Brain microvascular endothelial cell (primary cell): ENCODE data around the gene PTCD3.
A peak's percentile ranks its signal among the peaks of the same experiment; 100 is the strongest.

Experiments
- DNase-seq: peaks from one replicate; pipeline ENCODE4 v3.0.0-alpha.2; 2020
- H3K27ac ChIP-seq: fragments of 250-450 bp; sonication (Bioruptor Pico); 2 replicates; pipeline ENCODE4 v1.5.1; 2020; ENCODE audit warnings: mild to moderate bottlenecking, moderate library complexity
- H3K27me3 ChIP-seq: fragments of 250-450 bp; sonication (Bioruptor Pico); replicated peaks from 2 replicates; pipeline ENCODE4 v1.5.1; 2020; ENCODE audit warnings: mild to moderate bottlenecking
- H3K36me3 ChIP-seq: fragments of 250-450 bp; sonication (Bioruptor Pico); replicated peaks from 2 replicates; pipeline ENCODE4 v1.5.1; 2020; ENCODE audit warnings: mild to moderate bottlenecking
- H3K4me3 ChIP-seq: 2 replicates; pipeline ENCODE4 v1.5.1; 2011; ENCODE audit warnings: low read depth, mild to moderate bottlenecking, control low read depth, low read length, moderate library complexity
- CTCF ChIP-seq: IDR thresholded peaks from 2 replicates; pipeline ENCODE4 v1.5.1; 2011; ENCODE audit warnings: low read depth, mild to moderate bottlenecking, moderate library complexity, low read length, control low read depth, inconsistent platforms; ENCODE audit errors: missing control alignments
- in situ Hi-C: cut with HindIII; loops from 2 replicates; pipeline ENCODE4 v1.10.0; 2017; ENCODE audit warnings: low sequenced_read_pairs, low pct_ligation_motif_present

PTCD3 gene

GRCh38 chr2:86094229-86094628 lies 11.8 kb upstream of the PTCD3 start:
- no peaks in the 10 kb centered on the region for H3K27me3 ChIP-seq
- H3K36me3 ChIP-seq = peaks cover 37% of the 10 kb centered on the region
- in situ Hi-C loops = no loop called here
- DNase-seq = no peak
- no peak overlapping the region for H3K27ac ChIP-seq
- no peak overlapping the region for H3K4me3 ChIP-seq
- no peak for TF ChIP-seq CTCF

GRCh38 chr2:86097114-86097896 lies 8.7 kb upstream of the PTCD3 start:
- Histone ChIP-seq H3K27me3 (no peaks in the 10 kb centered on the region), H3K27ac (no peak overlapping the region), H3K4me3 (no peak overlapping the region), H3K36me3 (peaks cover 37% of the 10 kb centered on the region)
- in situ Hi-C loops = no loop called here
- no peak for DNase-seq
- no peak for TF ChIP-seq CTCF

GRCh38 chr2:86097913-86098312 lies 8.1 kb upstream of the PTCD3 start:
- no peak overlapping the region for H3K4me3 ChIP-seq

GRCh38 chr2:86102157-86102556 lies 3.9 kb upstream of the PTCD3 start:
- H3K4me3 ChIP-seq = no peak overlapping the region
- no peak for TF ChIP-seq CTCF
- no peak for DNase-seq
- no peak overlapping the region for H3K27ac ChIP-seq
- peaks cover 27% of the 10 kb centered on the region for H3K36me3 ChIP-seq
- H3K27me3 ChIP-seq = no peaks in the 10 kb centered on the region
- in situ Hi-C loops = no loop called here

More at GRCh38 chr2:86097913-86098312, 8.1 kb upstream of the PTCD3 start:
- H3K27ac ChIP-seq = no peak overlapping the region
- in situ Hi-C loops = no loop called here
- H3K27me3 ChIP-seq = no peaks in the 10 kb centered on the region
- DNase-seq = no peak
- H3K36me3 ChIP-seq = peaks cover 39% of the 10 kb centered on the region
- TF ChIP-seq CTCF = no peak

- TF ChIP-seq CTCF = peak; percentile 50
- in situ Hi-C loops = no loop called here
- peak; percentile 94 for DNase-seq
- H3K27me3 ChIP-seq = no peaks in the 10 kb centered on the region
- H3K27ac ChIP-seq = peak within 1 kb of the TSS; percentile 94
- H3K36me3 ChIP-seq = peaks cover 9% of the 10 kb centered on the region
- H3K4me3 ChIP-seq = peak within 1 kb of the TSS; percentile 70
Measured at GRCh38 chr2:86105252-86105968, 625 bp upstream of the PTCD3 start, which contains the start of gene POLR1A. TSS of gene POLR1A (minus strand) at chr2:86105886. CDS start at chr2:86105776, 110 bp downstream.
